ENCODE data around the gene KRT83.
"Not testable (repeated sequence)": the region's sequence is repeated elsewhere in the genome, so short reads cannot be mapped to it uniquely, and the experiment has no call there.

Gene KRT83

DNA sequence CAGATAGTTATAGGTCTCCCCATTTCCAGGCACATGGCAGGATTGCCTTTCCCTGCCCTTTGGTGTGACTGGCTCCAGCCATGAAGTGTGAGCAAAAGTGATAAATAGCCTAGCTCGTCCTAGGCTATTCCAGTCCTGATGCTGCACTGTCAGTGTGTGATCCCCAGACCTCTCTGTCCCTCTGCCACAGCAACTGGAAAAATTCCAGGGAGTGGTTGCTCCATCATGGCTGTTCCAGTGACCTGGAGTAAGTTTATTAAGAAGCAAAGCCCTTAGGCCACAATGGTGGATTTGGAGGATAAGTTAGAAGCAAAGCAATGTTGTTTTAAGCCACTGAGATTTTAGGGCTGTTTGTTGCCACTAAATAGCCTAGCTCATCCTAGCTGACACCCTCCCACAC lies 9.8 kb upstream of the KRT83 start:
- no peak for DNase-seq

DNA sequence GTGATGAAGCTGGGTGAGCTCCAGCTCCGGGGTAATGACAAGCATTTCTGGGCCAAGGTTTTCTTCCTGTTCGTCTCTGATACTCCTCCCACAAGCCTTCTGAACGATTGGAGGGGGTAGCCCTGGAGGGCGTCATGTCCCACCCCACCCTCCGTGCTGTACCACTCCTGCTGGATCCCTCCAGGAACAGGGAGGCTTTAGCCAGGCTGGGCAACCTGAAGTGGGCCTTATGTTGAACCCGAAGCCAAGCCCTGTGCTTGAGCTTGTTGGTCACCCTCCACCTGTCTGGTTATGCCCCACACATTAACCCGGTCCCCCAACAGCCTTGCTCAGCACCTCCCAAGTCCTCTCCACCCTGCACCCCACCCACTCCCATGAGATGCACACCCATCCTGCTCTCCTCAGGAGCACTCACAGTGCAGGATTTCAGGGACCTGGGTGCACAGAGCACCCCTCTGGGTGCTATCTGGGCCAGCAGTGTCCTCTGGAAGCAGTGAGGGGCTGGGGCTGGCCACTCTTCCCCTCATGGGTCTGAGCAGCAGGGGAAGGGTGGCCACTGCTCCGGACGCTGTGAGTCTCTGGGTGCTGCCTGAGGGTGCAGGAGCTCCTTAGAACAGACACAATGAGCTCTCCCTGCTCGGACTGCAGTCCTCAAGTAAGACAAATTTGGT lies 6.8 kb upstream of the KRT83 start:
- DNase-seq, result no peak

DNA sequence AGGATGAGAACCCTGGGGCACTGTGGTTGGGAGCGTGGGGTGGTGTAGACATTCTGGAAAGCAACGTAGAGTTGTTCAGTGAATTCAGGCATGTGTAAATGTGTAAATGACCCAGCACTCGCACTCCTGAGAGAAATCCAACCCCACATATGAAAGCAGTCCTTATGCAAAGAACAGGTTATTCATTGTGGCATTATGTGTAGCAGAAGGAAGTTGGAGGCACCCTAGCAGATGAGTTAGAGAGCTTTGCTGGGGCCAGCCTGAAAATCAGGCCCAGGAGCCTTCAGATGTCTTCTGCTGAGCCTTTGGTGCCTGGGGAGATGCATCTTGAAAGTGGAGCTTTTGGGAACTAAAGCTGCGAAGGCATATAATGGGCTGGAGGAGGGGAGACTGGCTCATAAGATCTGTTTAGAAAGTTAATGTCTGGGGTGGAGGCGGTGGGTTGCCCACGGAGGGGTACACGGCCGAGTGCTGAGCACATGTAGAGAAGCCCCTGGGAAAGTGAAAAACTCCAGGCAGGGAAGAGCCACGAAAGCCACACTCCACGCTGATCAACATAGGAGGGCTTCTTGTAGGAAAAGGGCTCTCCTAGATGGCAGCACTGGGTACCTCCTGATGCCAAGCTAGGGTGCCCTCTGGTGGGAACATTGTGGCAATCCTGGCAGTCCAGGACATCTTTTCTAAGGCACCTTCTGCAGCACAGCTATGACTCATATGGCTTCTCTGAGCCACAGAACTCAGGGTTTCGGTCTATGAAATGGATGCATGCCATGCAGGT lies 6.0 kb upstream of the KRT83 start:
- peak; percentile 85 for DNase-seq

DNA sequence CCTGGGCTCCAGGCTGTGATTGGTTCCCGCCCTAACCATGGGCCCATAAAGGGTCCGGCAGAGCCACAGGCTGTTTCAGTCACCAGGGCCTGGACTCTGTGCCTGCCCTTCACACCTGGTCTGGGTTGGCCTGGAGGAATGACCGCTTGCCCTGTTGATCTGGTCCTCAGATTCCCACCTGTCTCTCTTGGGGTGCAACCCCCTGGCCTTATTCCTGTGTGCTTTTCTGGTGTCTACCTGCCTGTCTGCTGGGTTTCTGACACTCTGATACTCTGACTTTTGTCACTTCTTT lies 2.9 kb upstream of the KRT83 start:
- no peak for DNase-seq

DNA sequence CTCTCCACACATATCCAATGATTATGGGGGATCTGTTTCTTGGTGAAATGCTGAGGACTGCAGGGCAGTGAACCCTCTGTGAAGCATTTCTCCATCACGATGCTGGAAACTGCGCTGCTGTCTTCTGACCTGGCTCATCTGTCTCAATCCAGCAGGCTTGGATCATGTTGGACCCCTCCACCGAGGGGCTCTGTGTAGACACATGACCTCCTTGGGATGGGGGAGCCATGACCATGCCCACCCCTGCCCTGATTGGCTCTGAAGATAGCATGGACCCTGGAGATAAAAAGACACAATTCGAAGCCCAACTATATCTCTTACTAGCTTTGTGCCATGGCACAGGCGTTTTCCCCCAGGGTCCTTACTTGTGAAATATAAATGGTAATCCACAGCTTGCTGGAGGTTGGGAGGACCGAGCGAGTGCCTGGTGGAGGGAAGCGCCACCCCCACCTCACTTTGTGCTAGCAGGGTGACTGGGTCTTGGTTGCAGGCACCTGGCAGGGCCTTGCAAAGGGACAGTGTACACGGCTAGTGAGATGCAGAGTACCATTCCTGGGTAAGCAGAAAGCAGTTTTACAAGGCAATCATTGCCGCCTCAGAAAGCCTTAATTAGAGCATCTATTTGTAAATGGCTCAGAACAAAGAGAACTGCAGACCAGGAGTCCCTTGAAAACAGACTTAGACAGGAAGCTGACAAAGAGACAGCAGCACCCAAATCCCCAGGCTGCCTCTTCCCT lies 2.4 kb upstream of the KRT83 start:
- no peak for DNase-seq

DNA sequence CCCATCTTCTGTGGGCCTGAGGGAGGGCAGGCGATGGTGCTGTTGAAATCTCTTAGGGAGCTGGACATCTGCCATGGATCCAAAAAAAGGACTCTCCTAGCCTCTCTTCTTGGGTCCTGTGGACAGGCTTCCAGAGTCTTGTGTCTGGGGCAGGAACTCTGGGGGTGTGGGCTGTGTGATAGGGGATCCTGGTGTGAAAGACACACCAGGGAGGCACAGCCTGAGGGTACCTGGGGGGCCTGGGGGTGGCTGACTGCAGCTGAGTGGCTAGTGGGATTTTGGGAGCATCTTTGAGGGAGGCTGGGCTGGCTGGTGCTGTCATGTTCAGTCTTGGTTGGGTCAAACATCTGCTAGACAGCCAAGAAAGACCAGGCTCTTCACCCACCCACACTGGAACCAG lies 1.8 kb upstream of the KRT83 start:
- DNase-seq, result no peak

DNA sequence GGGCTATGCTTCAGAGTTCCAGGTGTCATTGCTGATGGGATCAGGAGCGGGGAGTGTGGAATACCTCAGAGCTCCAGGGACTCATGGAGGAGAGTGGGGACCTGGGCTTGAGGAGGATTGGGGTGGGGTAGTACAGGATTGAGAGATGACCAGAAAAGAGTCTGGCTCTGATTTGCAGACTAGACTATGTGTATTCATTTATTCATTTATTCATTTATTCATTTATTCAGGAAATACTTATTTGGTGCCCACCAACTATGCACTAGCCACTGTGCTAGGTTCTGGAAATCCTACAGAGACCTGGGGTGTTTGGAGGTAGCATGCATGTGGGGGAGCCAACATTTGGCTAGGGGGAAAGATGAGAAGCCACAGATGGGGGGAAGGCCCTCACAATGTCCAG lies 871 bp upstream of the KRT83 start:
- DNase-seq, result no peak

DNA sequence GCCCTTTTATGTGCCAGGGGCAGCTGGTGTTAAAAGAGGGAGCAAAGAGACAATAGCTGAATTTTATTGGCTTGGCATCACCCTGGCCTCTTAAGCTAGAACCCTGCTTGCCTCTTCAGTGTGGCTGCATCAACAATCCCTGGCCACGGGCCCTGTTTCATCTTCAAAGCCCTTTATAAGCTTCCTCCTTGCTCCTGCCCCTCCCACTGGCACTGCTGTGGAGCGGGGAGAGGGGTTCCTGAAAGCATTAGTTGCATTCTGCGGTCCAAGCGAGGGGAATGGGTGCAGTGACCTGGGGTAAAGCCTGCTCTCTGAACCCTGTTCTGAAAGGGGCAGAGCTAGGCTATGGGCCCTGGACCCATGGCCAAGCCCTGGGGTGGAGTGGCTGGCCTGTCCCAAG lies 220 bp upstream of the KRT83 start:
- no peak for DNase-seq

DNA sequence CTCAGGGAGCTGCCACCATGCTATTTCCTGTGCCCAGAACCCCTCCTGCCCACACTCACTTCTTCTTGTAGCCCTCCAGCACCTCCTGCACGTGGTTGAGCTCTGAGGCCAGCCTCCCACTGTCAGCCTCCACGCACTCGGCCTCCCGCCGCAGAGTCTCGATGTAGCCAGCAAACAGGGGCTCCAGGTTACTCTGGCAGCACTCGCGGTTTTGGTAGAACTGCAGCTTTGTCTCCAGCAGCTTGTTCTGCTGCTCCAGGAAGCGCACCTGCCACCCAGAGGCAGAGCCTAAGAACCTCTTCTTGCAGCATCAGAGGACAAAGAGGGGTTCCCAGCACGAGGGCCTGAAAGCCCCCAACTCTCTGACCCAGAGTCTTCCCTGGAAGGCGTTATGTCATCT lies 2.1 kb downstream of the KRT83 start:
- DNase-seq, result no peak

DNA sequence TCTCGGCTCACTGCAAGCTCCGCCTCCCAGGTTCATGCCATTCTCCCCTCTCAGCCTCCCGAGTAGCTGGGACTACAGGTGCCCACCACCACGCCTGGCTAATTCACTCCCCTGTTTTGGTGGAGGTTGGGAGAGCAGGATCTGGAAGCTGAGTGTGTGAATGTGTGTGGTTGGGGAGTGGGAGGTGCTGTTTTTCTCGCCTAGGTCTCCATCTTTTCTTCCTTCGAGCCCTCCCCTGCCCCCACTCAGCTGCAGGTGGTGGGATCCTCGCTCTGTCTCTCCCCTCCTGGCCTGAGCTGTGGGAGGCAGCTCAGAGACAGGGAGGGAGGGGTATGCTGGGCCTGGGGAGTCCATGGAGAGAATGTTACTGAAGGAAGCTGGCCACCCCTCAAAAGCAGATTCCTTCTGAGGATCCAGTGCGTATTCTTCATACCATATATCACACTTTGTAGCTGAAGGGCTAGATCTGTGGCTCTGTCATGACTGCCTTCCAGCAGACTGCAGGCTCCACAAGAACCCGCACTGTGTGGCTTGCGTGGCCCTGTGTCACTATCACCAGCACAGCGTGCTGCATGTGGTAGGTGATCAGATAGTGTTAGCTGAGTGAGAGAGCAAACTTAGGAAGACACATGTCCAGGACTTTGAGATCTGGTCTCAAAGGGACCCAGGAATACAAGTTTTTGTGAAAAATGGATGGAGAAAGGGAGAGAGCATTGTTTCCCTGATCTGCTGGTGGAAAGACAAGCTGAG lies 2.8 kb downstream of the KRT83 start:
- no peak for DNase-seq

DNA sequence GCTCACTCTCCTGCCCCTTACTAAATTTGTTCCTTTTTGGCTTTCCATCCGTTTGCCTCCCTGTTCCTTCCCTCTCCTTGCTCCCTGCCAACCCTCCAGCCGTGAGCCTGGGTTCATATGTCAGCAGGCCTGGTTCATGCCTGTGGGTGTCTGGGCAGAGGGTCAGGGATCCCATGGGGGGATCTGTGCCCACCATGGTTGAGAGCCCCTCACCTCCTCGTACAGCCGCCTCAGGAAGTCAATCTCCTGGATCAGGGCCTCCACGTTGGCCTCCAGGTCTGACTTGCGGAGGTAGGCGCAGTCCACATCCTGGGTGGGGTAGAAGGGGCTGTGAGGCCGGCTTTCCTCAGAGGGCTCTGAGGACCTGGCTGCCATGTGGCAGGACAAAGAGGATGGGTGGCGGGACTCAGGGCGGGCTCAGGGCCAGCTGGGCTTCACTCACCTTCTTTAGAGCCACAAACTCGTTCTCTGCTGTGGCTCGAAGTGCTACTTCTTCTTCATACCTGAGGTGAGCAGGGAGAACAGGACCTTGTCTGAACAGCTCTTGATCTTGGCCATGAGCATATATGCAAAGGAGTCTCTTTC lies 3.6 kb downstream of the KRT83 start:
- DNase-seq, result no peak

DNA sequence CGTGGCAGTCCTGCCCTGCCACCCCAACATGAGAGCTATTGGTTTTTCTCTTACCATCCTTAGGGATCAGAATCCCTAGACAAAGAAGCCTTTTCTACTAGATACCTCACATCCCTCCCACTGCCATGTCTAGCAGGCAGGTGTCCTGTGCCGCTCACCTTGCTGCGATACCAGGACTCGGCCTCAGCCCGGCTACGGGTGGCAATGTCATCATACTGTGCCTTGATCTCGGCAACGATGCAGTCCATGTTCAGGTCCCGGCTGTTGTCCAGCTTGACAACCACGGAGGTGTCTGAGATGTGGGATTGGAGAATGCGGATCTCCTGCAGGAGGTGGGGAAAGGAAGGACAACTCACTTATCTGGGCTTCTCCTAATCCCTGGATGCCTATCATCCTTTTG lies 4.5 kb downstream of the KRT83 start:
- no peak for DNase-seq

DNA sequence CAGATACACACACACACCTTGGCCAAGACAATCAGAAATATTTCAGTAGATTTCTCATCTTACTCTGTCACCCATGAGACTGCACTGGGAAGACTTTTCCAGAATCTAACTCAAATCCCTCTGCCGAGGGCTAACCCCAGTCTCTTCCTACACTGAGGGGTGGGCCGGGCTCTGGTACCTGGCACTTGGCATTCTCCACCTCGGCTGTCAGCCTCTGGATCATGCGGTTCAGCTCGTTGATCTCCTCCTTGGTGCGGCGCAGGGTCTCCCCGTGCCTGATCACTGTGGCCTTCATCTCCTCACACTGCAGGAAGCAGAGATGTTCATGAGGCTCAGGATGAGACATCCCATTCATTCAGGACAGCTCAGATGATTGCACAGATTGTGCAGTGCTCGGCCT lies 4.9 kb downstream of the KRT83 start:
- no peak for DNase-seq

DNA sequence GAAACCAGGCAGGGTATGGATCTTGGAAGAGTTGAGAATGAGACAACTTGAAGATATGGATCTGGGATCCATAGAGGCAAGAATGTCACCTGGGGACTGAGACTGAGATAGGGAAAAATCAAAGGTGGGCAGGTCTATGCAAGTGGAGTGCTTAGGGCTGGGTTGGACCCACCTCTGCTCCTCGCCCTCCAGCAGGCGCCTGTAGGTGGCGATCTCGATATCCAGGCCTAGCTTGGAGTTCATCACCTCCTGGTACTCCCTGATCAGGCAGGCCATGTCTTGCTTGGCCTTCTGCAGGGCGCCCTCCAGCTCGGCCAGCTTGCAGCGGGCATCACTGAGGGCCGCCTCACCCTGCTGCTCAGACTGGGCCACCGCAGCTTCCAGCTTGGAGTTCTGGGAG lies 5.5 kb downstream of the KRT83 start:
- DNase-seq, result not testable (repeated sequence)

DNA sequence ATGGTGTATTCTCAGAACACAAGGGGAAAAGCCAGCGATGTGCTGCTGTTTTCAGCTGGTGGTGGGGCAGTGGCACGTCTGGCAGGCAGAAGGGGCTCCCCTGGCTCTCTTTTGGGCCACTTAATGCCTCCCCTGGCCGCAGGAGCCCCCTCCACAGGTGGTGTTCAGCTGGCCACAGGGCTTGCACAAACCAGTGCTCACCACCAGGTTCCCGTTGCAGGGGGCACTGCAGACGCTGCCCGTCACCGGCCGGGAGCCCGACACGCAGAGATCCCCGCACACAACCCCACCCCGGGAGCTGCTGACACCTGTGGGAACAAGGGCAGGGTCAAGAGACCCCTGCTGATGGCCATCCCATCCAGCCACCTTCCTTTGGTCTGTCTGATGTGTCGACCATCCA lies 6.7 kb downstream of the KRT83 start:
- no peak for DNase-seq

DNA sequence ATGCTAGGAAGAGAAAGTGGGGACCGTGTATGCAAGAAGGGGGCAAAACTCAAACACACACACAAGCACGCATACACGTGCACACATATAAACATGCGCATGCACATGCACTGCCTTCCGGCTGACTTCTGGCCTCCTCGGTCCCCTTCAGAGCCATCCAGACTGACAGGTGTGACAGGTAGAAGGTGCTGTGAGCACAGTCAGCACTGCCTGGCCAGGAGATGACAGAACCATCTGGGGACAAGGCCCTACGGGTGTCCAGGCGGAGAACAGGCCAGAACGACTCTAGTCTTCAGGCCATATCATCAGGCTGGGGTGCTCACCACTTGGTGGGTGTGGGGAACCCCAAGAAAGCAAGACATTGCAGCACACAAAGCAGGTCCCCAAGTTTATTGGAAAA lies 7.3 kb downstream of the KRT83 start:
- no peak for DNase-seq

DNA sequence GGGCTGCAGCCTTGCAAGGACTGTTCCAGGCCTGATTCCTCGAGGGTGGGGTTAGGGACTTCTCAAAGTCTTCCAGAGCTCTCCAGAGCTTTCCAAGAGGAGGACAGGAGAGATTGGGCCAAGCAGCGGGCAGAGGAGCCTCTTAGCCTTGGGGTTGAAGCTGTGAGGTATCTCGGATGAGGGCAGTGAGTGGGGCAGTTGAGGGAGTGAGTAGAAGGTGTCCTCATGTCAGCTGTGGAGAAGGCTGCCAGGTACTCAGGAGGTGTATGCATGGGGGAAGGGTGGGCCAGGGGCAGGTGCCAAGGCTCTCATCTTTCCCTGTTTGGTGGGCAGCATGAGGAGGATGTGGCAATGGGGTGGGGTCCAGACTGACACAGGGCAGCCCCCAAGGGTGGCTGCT lies 7.7 kb downstream of the KRT83 start:
- no peak for DNase-seq

DNA sequence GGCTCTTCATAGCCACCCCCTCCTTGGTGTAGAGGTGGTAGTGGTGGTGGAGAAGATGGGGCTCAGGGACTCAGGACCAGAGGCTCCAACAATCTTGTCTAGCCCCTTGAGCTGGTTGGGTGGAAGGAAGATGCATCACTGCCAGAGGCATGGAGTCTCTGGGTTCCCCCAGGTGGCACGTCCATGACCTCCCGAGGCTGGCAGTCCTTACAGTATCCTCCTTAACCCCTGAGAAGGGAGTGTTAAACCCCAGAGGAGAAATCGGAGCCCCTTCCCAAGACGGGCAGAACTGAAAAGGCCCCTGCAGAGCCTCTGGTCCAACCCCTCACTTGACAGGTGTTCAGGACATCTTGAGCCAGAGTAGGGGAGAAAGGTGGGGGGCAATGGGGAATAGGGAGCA lies 9.1 kb downstream of the KRT83 start:
- DNase-seq, result no peak

DNA sequence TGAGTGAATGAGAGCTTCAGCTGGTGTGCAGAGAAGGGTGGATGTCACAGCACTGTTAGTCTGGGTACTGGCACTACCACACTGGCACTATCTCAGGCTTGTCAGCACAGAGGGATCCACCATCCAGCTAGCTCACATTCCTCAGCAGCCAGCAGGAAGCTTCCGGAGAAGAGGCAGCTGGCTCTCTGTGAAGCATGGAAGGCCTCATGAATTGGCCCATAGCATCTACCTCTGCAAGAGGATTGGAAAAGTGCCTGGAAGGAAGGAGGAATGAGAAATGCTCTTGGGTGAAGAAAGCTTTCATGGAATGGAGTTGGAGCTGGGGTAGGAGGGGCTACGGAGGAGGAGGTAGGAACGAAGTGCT lies 9.9 kb downstream of the KRT83 start:
- DNase-seq, result no peak

DNA sequence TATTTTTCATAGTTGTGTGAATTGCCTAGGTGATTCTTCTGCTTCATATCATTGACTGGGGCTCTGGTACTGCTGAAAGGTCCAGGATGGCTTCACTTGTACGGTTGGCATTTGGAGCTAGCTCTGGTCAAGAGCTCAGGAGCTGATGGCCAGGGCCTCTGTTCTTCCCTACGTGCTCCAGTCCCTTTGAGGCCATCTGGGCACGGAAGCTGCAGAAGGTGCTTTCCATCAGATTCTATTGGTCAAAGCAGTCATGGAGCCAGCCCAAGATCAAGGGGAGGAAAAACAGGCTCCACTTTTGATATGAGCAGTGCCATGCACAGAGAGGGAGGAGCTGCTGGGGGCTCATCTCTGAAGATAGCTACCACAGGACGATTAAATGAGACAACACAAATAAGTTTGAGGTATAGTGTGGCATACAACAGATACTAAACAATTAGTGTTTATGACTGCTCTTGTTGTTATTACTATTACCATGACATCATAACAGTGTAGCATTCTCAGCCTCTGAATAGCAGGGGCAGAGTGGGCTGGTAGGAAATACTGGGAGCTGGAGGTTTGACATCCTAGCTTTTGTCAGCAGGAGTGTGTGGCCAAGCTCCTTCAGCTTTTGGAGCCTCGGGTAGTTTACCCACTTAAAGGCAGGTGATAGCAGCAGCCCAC lies 10.4 kb downstream of the KRT83 start:
- no peak for DNase-seq

DNA sequence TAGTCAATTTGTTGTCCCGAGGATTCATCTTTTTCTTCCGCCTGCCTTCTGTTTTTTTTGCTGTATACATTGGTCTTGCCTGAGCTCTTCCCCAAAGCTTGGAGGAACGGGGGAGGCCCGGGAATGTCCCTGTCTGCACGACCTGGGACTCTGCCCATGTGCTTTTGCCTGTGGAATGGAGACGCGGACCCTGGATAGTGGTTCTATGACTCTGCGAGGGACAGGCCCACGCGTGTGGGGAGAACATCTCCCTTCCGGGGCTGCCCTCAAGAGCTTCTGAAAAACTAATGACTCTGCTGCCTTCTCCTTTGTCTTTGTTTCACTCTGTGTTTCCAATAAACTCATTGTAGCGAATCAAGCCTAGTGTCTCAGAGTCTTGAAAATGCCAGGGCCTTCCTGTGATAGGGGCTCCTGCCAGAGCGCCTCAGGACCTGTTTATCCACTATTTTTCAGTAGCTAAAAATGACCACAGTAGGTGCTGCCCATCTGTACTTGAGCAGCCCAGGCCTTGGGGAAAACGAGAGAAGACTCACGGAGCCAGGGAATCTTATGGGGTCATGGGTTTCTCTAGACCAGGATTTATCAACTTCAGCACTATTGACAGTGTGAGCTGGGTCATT lies 12.3 kb downstream of the KRT83 start:
- DNase-seq, result no peak
